Tibial nerve (tissue), 4 donors: ENCODE measurements around the gene ASCC1.

Experiments
- CTCF ChIP-seq, 5 experiments: fragments of 200-600 bp in 3 of 5; fragments of 450-650 bp in 2 of 5; sonication (generic) in 3 of 5; IDR thresholded peaks; one replicate each; pipeline ENCODE4 v1.5.1; 2016 to 2019; ENCODE audit warnings: antibody characterized with exemption in 5 of 5, mild to moderate bottlenecking in 3 of 5, moderate library complexity in 2 of 5
- EP300 ChIP-seq, 2 donors: sonication (generic); formaldehyde crosslinking; IDR thresholded peaks; one replicate each; pipeline ENCODE4 v1.6.1; 2017; ENCODE audit warnings: antibody characterized with exemption in 2 of 2, mild to moderate bottlenecking in 1 of 2
- POLR2A ChIP-seq, 2 donors: fragments of 450-650 bp; IDR thresholded peaks; one replicate each; pipeline ENCODE4 v1.6.1; 2017; ENCODE audit warnings: antibody characterized with exemption in 2 of 2, mild to moderate bottlenecking in 2 of 2, moderate library complexity in 2 of 2

GRCh38 chr10:72109636-72110157 is 106.4 kb downstream of the ASCC1 start:
- no peak for TF ChIP-seq POLR2A (IDR thresholded peaks at IDR 0.05)
- TF ChIP-seq CTCF (IDR thresholded peaks at IDR 0.05): no peak
- no peak for TF ChIP-seq EP300 (IDR thresholded peaks at IDR 0.05)
